Activated naive CD4-positive, alpha-beta T cell treated with anti-CD3 and anti-CD28 coated beads, Interleukin-2, amount 50 U/mL, for 16 hours (primary cell): ENCODE data around the gene IQSEC3.

Experiments
- DNase-seq: peaks from one replicate; pipeline ENCODE4 v3.0.0-alpha.2; 2020

Gene IQSEC3

DNA sequence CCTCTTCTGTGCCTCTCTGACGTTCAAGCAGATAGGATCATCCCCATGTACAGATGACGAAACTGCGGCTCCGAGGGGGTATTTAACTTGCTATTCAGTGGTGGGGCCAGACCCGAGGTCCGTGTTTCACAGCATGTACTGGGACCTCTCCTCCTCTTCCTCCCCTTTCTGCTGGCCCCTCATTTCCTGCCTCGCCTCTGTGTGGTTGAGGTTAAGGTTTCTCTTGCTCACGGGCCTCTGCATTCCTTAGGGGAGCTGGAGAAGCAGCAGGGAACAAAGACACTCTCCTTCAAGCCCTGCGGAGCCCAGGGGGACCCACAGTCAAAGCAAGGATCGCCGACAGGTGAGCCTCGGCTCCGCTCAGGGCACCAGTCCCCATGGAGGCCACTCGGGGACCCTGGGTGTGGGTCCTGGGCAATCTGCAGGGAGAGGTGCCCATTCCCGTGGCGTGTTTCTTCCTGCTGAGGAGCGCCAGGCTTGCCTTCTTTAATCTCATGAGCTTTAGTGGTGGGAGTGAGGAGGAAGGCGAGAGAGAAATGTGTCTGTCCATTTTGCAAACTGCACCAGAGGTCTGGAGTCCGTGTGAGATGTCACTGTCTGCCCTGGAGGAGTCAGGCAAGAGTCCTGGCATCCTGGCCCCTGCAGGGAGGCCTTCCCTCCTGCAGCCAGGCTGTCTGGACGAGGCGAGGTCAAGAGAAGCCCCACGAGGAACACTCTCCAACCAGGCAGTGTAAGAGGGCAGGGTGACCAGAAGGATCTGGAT lies 102.4 kb downstream of the IQSEC3 start:
- DNase-seq: no peak

DNA sequence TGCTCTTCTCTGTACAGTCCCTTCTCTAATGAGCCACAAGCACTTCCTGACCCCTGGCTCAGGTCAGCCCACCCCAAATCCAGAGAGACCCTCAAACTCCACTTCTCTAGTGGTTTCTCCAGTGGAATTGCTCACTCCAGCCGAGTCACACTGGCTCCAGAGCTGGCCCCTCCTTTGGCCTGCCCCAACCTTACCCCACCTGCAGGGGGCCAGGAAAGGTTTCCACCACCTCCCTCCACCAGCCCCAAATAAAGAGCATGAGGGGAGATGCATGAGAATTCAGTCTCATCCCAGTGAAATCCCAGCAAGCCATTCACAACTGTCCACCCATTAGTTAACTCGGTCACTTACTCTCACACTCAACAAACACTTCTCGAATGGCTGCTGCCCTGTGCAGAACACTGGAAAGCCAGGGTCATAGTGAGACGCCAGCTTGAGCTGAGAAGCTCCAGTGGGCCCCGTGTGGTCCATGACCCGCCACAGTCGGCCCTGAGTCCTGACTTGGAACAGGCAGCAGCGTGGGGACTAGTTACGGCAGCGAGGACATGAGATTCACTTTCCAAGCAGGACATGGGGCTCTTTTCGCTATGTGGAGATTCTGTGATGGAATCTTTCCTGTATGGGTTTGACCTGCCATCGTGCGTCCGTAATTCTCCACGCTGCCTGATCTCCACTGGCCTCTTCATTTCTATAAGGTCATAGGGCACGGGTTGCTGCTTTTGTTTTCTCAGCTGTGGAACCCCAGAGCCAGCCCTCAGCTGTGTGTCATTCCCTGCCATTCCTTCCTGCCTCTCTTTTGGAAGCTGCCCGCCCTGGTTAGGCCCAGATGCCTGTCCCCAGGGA lies 103.2 kb downstream of the IQSEC3 start:
- no peak for DNase-seq

- no peak for DNase-seq
Measured at GRCh38 chr12:170371-171225, 104.0 kb downstream of the IQSEC3 start.

DNA sequence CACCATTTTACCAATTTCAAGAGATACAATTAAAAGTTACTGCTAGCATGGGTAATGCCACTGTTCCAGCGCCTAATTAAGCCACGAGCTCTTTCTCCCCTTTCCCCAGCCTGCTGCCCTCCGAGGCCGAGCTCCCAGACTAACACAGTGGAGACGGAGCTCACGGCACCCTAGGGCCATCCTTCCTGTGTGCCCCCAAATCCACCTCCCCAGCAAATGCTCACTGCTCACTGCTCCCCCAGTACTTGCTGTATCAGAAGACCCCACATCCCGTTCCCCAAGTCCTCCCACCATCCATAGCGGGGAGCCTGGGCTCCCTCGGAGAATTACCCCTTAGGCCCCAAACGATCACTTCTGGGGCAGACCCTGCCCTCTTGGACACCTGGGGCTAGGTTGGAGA lies 104.7 kb downstream of the IQSEC3 start:
- DNase-seq: no peak

DNA sequence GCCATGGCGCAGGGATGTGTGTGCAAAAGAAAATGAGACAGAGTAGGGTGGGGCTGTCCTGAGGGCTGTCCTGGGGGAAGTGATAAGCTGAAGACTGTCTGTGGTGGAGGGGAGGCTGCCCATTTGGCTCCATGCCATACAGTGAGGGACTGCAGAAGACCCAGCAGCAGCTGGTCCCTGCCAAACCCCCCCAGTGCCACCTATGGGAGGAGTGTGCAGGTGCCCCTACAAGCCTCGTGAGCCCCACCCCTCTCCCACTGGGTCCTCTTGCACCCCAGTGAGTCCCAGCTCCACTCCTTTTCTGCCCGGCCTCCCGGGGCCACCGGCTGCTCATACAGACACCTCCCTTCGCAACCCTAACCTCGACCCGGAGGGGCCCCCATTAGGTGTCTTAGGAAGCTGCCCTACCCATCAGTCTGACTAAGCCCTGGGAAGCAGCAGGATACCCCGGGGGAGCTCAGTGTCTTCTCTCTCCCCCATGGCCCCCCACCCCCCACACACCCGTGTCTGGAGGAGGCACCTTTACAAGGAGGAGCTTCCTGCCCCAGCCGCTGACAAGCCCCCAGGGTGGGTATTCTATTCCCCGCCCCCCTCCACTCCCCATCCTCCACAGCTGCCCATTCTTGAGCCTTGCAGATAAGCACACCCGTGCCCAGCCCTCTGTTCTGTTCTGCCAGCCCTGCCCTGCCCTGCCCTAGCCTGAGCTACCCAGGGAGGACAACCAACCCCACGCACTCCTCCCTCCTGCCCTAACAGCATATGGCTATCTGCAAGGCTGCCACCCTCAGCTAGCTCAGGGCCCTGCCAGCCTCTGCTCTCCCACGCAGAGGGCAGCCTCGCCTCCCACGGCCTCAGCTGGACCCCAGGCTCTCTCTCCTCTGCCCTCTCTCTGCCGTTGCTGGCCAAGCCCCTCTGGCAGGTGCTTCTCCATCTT lies 105.4 kb downstream of the IQSEC3 start:
- no peak for DNase-seq

DNA sequence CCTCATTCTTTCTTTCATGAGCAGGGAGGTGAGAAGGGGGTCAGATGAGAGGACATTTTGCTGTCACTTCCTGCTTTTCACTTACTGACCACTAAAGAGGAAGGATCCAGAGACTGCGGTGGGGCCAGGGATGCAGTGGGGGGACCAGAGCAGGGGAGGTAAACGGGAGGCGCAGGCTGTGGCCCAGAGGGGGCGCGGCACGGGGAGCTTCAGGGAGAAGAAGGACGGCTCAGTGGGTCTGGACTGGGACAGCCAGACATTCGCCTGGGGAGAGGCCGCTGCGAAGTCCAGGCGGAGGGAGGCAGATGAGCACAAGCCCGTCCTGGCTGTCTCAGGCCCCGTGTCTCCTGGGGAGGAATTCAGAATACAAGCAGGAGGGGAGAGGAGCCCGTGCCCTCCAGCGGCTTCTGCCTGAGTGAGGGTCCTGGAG lies 106.2 kb downstream of the IQSEC3 start:
- no peak for DNase-seq

DNA sequence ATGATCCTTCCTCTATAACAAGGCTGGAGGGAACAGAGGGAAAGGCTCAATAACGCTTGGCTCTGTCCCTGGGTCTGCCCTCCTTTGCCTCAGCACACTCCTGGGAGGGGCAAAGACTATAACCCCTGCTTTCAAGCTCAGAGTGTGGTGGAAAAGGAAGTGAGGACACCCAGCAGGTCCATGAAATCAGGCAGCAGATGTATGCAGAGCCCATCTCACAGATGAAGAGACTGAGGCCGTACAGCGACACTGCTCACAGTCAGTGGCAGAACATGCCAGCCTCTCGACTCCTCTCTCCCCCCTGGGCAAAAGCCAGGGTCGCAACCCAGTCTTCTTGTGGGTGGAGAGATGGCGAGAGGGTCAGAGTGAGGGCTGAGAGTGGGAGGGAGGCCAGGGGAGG lies 107.6 kb downstream of the IQSEC3 start:
- DNase-seq: no peak

DNA sequence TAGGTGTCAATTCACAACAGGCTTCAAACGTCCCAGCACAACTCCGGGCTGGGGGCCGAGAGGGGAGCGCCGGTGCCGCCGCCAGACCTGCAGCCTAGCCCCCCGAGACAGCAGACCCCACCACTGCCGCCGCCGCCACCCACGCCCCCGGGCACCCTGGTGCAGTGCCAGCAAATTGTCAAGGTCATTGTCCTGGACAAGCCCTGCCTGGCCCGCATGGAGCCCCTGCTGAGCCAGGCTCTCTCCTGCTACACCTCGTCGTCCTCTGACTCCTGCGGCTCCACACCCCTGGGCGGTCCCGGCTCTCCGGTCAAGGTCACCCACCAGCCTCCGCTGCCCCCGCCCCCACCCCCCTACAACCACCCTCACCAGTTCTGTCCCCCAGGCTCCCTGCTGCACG lies 108.0 kb downstream of the IQSEC3 start:
- DNase-seq: no peak

- no peak for DNase-seq
Measured at GRCh38 chr12:175250-175649, 108.7 kb downstream of the IQSEC3 start.

GRCh38 chr12:175759-176158 lies 109.2 kb downstream of the IQSEC3 start:
- no peak for DNase-seq

DNA sequence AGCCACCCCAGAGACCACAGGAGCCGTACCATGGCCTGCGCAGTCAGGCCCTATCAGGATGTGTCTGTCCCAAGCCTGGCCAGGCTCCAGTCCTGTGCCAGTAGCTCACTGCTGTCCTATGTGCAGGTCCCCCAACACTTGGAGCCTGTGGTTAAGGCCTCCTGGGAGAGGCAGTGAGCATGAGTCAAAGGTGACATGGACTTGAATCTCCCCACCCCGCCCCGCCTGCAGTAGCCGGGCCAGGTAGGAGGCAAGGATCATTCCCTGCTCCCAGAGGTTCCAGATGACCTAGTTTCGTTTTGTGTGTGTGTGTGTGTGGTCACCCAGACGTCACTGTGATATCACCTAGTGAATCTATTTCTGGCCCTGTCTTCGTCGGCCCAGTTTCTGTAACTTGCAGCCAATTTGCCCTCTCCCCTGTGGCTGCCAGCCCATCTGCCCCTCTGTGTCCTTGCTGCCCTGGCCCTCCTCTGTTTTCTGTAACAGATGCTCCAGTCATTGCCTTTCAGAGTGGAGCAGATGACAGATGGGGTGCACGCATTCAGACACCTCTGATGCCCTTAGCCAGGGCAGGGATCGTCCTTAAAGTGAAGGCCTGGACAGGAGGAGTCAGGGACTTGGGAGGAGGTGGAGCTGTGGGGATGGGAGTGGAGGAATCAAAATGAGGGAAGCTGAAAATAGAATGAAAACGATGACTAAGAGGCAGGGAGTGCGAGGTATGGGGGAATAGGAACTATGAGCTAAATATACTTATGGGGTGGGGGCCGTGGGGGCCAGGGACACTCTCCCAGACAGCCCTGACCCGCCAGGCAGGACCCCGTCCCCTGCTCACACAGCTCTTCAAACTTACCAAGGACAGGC lies 110.0 kb downstream of the IQSEC3 start:
- DNase-seq: no peak

GRCh38 chr12:177336-177979 lies 110.9 kb downstream of the IQSEC3 start:
- DNase-seq: no peak

- no peak for DNase-seq
Measured at GRCh38 chr12:177980-178828, 111.6 kb downstream of the IQSEC3 start.

DNA sequence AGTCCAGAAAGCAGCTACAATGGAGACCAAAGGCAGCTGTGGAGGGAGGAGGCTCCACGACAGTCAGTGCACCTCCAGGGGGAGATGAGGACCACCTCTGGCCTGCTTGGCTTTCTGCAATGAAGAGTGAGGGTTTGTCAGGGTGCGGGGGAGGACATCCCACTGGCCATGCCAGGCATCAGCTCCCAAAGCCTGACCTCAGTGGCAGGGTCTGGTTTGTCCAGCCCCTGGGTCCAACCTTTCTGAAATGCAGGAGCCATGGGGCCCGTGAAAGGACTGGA lies 112.2 kb downstream of the IQSEC3 start:
- DNase-seq: no peak

GRCh38 chr12:179131-179884 lies 112.7 kb downstream of the IQSEC3 start:
- DNase-seq: no peak

DNA sequence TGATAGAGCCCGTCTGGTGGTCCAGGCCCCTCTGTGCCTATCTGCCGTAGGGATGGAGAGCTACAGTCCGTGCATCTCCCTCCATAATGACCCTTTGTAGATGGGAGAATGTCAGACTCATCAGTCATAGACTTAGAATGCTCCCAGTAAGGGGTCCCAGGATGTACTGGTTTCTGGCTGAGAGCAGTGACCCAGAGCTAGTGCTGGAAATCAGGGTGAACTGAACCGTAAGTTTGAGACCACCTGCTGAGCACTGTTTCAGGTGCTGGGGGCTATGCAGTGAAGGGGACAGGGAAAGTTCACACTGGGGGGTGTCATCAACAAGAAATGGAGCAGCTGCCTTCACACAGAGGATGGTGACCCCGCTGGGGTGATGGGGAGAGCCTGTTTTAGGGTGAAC lies 113.3 kb downstream of the IQSEC3 start:
- DNase-seq: no peak

DNA sequence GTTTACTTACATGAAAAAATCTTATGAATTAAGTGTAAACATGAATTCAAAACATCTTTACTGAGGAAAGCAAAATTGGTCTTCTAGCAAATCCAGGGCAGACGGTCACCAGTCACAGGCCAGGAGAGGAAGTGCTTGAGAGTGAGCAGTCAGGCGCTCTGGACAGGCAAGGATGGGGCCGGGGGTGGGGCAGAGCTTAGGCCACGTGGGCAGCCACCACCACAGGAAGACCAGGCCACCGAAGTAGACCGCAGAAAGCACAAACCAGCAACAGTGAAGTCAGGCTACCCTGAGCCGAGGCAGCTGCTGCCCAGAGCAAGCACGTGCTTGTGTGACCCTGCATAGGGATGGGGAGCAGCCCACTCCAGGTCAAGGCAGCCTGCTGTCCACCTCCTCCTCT lies 113.9 kb downstream of the IQSEC3 start:
- no peak for DNase-seq

GRCh38 chr12:181921-182320 lies 115.4 kb downstream of the IQSEC3 start:
- DNase-seq: no peak

GRCh38 chr12:182381-182892 lies 115.9 kb downstream of the IQSEC3 start:
- no peak for DNase-seq
